ENCODE measurements around the gene C10orf71. TPM values are rescaled to one million over a fixed set of nuclear protein-coding genes. Genes with fewer than 3 reads are reported as not detected.

Gene C10orf71
- total and polyA plus RNA-seq, 2 donors (not counting 1 experiment from before 2014, with no cell fraction given): not detected

GRCh38 chr10:49252313-49253034 is 46.5 kb upstream of the C10orf71 start:
- ChIA-PET CTCF (no interaction called here), POLR2A (no interaction called here)
- no peak overlapping the region for H3K27ac ChIP-seq (ENCODE audit: low read length in 2 of 2)
- no peaks in the 10 kb centered on the region for H3K79me2 ChIP-seq (ENCODE audit: control insufficient read depth, insufficient read depth, low read length)
- no peak overlapping the region for H3K4me3 ChIP-seq (ENCODE audit: control extremely low read depth in 1 of 5, extremely low read depth in 1 of 5, insufficient read depth in 1 of 5, low read depth in 2 of 5, low read length in 4 of 5)
- intact Hi-C loops (cut with micrococcal nuclease): no loop called here
- Mint-ChIP-seq H3K9me3 (ENCODE audit: insufficient read depth) (peaks cover 4% of the 10 kb centered on the region), H3K4me1 (peaks cover 12% of the 10 kb centered on the region), H3K4me3 (no peak overlapping the region), H3K27me3 (no peaks in the 10 kb centered on the region), H3K27ac (no peak overlapping the region)
- no peak overlapping the region for H2AFZ ChIP-seq (ENCODE audit: insufficient read depth, low read depth, low read length, poor library complexity, severe bottlenecking)
- peaks cover 37 to 43% of the 10 kb centered on the region in 2 donors for H3K4me1 ChIP-seq (ENCODE audit: control insufficient read depth in 2 of 2, insufficient read depth in 2 of 2, low read length in 2 of 2)
- H4K20me1 ChIP-seq (ENCODE audit: control insufficient read depth, insufficient read depth, low read length, poor library complexity, severe bottlenecking): no peaks in the 10 kb centered on the region
- H3K9ac ChIP-seq (ENCODE audit: low read length): no peak overlapping the region
- TF ChIP-seq EZH2 (IDR thresholded peaks at IDR 0.05; ENCODE audit: borderline replicate concordance, insufficient read depth, low read depth, low read length, poor library complexity, severe bottlenecking) (no peak), CTCF (IDR thresholded peaks at IDR 0.05) (no peak)
- no peaks in the 10 kb centered on the region for H3K36me3 ChIP-seq (replicated peaks in 1 of 2; ENCODE audit: control extremely low read depth in 1 of 2, control insufficient read depth in 1 of 2, extremely low read depth in 1 of 2, insufficient read depth in 2 of 2, low read length in 1 of 2)
- no peak overlapping the region for H3K4me2 ChIP-seq (replicated peaks; ENCODE audit: low read depth, low read length, poor library complexity, severe bottlenecking)
- 96% methylated on average over 4 of the region's 11 CpGs for WGBS (ENCODE audit: insufficient coverage)
- ATAC-seq (ENCODE audit: low read depth) (no peak), DNase-seq (no peak)
- no peaks in the 10 kb centered on the region for H3K9me3 ChIP-seq (ENCODE audit: control extremely low read depth in 1 of 3, control insufficient read depth in 2 of 3, insufficient read depth in 1 of 3, low read length in 2 of 3)
- H3K27me3 ChIP-seq (replicated peaks in 1 of 4; ENCODE audit: control extremely low read depth in 1 of 4, control insufficient read depth in 3 of 4, insufficient read depth in 4 of 4, low read length in 3 of 4): no peaks in the 10 kb centered on the region

GRCh38 chr10:49253340-49253906 is 45.5 kb upstream of the C10orf71 start:
- no peak overlapping the region for H2AFZ ChIP-seq (ENCODE audit: insufficient read depth, low read depth, low read length, poor library complexity, severe bottlenecking)
- H4K20me1 ChIP-seq (ENCODE audit: control insufficient read depth, insufficient read depth, low read length, poor library complexity, severe bottlenecking): no peaks in the 10 kb centered on the region
- no peaks in the 10 kb centered on the region for H3K27me3 ChIP-seq (replicated peaks in 1 of 4; ENCODE audit: control extremely low read depth in 1 of 4, control insufficient read depth in 3 of 4, insufficient read depth in 4 of 4, low read length in 3 of 4)
- H3K4me3 Mint-ChIP-seq: no peak overlapping the region
- no peak overlapping the region for H3K4me2 ChIP-seq (replicated peaks; ENCODE audit: low read depth, low read length, poor library complexity, severe bottlenecking)
- intact Hi-C loops (cut with micrococcal nuclease): no loop called here
- H3K4me1 ChIP-seq (ENCODE audit: control insufficient read depth in 2 of 2, insufficient read depth in 2 of 2, low read length in 2 of 2): peaks cover 37 to 46% of the 10 kb centered on the region in 2 donors
- no peak overlapping the region for H3K27ac ChIP-seq (ENCODE audit: low read length in 2 of 2)
- H3K27me3 Mint-ChIP-seq: no peaks in the 10 kb centered on the region
- TF ChIP-seq EZH2 (IDR thresholded peaks at IDR 0.05; ENCODE audit: borderline replicate concordance, insufficient read depth, low read depth, low read length, poor library complexity, severe bottlenecking): no peak
- no peak for TF ChIP-seq CTCF (IDR thresholded peaks at IDR 0.05)
- peaks cover 12% of the 10 kb centered on the region for H3K4me1 Mint-ChIP-seq
- peaks cover 0 to 2% (median 0%) of the 10 kb centered on the region in 3 donors for H3K9me3 ChIP-seq (ENCODE audit: control extremely low read depth in 1 of 3, control insufficient read depth in 2 of 3, insufficient read depth in 1 of 3, low read length in 2 of 3)
- H3K9me3 Mint-ChIP-seq (ENCODE audit: insufficient read depth): no peaks in the 10 kb centered on the region
- H3K79me2 ChIP-seq (ENCODE audit: control insufficient read depth, insufficient read depth, low read length): no peaks in the 10 kb centered on the region
- ChIA-PET CTCF (no interaction called here), POLR2A (no interaction called here)
- H3K4me3 ChIP-seq (ENCODE audit: control extremely low read depth in 1 of 5, extremely low read depth in 1 of 5, insufficient read depth in 1 of 5, low read depth in 2 of 5, low read length in 4 of 5): no peak overlapping the region
- H3K27ac Mint-ChIP-seq: no peak overlapping the region
- H3K36me3 ChIP-seq (replicated peaks in 1 of 2; ENCODE audit: control extremely low read depth in 1 of 2, control insufficient read depth in 1 of 2, extremely low read depth in 1 of 2, insufficient read depth in 2 of 2, low read length in 1 of 2): no peaks in the 10 kb centered on the region
- WGBS (ENCODE audit: insufficient coverage): 22% methylated on average over 1 of the region's 2 CpGs
- no peak overlapping the region for H3K9ac ChIP-seq (ENCODE audit: low read length)
- DNase-seq (no peak), ATAC-seq (ENCODE audit: low read depth) (no peak)
